ENCODE results near the gene ACTR8.

- TF ChIP-seq CTCF (conservative IDR thresholded peaks at IDR 0.05; ENCODE audit: low read depth, low read length) (no peak), MXI1 (IDR thresholded peaks at IDR 0.05; ENCODE audit: borderline replicate concordance, low read depth, low read length) (no peak), RFX5 (IDR thresholded peaks at IDR 0.05; ENCODE audit: low read depth, low read length) (no peak), CEBPB (IDR thresholded peaks at IDR 0.05; ENCODE audit: low read depth, low read length) (no peak), ELK1 (IDR thresholded peaks at IDR 0.05; ENCODE audit: borderline replicate concordance, low read depth, low read length) (no peak), USF2 (IDR thresholded peaks at IDR 0.05; ENCODE audit: low read depth, low read length) (no peak), POLR2A (IDR thresholded peaks at IDR 0.05; ENCODE audit: low read depth, low read length) (no peak), FOS (IDR thresholded peaks at IDR 0.05; ENCODE audit: low read depth, low read length) (no peak), SMC3 (IDR thresholded peaks at IDR 0.05; ENCODE audit: low read depth, low read length) (no peak), BHLHE40 (IDR thresholded peaks at IDR 0.05; ENCODE audit: low read depth, low read length) (no peak), RCOR1 (IDR thresholded peaks at IDR 0.05; ENCODE audit: insufficient replicate concordance, low read length) (no peak), RAD21 (IDR thresholded peaks at IDR 0.05; ENCODE audit: low read length) (no peak), CHD1 (IDR thresholded peaks at IDR 0.05; ENCODE audit: low read depth, low read length) (no peak)
These were observed 60.3 kb downstream of the ACTR8 start for GRCh38 chr3:53821631-53822121.
